Nephron progenitor cell (in vitro differentiated cells): ENCODE data around the gene STRADB.
A peak's percentile ranks its signal among the peaks of the same experiment; 100 is the strongest.
"Not testable (repeated sequence)": the region's sequence is repeated elsewhere in the genome, so short reads cannot be mapped to it uniquely, and the experiment has no call there.

Source experiments
- DNase-seq: peaks from one replicate; pipeline ENCODE4 v3.0.0; 2021
- H3K27ac Mint-ChIP-seq: 2 replicates; pipeline ENCODE4 v1.8.0; 2021; ENCODE audit warnings: mild to moderate bottlenecking, moderate library complexity, mixed read lengths
- H3K27me3 Mint-ChIP-seq: 2 replicates; pipeline ENCODE4 v1.8.0; 2021; ENCODE audit warnings: mild to moderate bottlenecking, low read depth, mixed read lengths; ENCODE audit not compliant: poor library complexity
- H3K36me3 Mint-ChIP-seq: 2 replicates; pipeline ENCODE4 v1.8.0; 2021; ENCODE audit warnings: low read depth, mixed read lengths
- H3K4me1 Mint-ChIP-seq: 2 replicates; pipeline ENCODE4 v1.8.0; 2021; ENCODE audit warnings: mixed read lengths
- H3K4me3 Mint-ChIP-seq: 2 replicates; pipeline ENCODE4 v1.8.0; 2021; ENCODE audit warnings: mild to moderate bottlenecking, moderate library complexity, mixed read lengths
- H3K9me3 Mint-ChIP-seq: 2 replicates; pipeline ENCODE4 v1.8.0; 2021; ENCODE audit warnings: mild to moderate bottlenecking, moderate library complexity, mixed read lengths
- TF ChIP-seq, protein P1 (sequence below): fragments of 200-600 bp; sonication (generic); IDR thresholded peaks from 2 replicates; pipeline ENCODE4 v1.5.0; 2021; ENCODE audit warnings: antibody characterized with exemption

Gene STRADB

DNA sequence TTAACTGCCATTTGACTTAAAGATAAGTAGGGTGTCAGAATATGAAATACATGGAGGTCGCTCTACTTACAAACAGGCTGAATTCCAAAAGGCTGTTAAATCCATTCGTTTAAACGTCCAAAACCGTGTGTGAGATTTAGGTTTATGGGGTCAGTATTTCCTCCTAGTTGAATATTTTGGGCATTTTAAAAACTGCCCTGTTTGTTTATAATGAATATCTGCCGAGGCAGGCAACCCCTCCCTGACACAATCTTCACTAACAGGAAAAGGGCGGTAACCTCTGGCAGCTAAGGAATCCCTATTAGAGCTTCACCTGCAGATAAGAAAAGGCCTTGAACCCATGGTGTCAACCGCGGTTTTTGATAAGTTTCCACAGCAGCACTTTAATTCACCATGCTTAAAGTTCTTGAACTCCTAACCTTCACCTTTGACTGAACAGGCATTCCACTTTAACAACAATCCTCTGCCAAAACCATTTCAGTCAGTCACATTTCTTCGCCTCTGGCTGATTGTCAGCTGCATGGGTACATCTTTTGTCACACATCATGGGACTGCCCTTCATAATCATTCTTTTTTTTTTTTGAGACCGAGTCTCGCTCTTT lies 18.0 kb upstream of the STRADB start:
- Mint-ChIP-seq H3K36me3 (peaks cover 31% of the 10 kb centered on the region), H3K9me3 (peaks cover 34% of the 10 kb centered on the region), H3K4me3 (no peak overlapping the region), H3K4me1 (peaks cover 6% of the 10 kb centered on the region), H3K27me3 (peaks cover 7% of the 10 kb centered on the region), H3K27ac (no peak overlapping the region)
- DNase-seq: no peak
- TF ChIP-seq, protein P1, sequence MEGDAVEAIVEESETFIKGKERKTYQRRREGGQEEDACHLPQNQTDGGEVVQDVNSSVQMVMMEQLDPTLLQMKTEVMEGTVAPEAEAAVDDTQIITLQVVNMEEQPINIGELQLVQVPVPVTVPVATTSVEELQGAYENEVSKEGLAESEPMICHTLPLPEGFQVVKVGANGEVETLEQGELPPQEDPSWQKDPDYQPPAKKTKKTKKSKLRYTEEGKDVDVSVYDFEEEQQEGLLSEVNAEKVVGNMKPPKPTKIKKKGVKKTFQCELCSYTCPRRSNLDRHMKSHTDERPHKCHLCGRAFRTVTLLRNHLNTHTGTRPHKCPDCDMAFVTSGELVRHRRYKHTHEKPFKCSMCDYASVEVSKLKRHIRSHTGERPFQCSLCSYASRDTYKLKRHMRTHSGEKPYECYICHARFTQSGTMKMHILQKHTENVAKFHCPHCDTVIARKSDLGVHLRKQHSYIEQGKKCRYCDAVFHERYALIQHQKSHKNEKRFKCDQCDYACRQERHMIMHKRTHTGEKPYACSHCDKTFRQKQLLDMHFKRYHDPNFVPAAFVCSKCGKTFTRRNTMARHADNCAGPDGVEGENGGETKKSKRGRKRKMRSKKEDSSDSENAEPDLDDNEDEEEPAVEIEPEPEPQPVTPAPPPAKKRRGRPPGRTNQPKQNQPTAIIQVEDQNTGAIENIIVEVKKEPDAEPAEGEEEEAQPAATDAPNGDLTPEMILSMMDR: no peak

DNA sequence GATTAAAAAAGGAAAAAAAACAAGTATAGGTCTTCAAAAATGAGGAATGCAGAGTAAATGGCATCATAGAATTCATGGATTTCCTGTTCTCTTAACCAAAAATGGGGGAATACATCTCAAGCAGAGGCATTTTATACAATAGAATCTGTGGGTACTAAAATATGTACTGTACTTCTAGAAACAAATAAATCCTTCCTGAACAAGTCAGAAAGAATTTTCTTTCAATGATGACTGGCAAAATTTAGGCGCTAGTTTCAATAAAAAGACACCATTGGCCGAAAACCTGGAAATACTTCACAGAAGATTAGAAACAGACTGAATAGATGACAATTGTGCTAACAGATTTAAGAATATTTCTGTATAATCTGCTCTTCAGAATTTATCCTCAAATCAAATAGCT lies 15.4 kb upstream of the STRADB start:
- H3K4me3 Mint-ChIP-seq: no peak overlapping the region
- H3K27ac Mint-ChIP-seq: no peak overlapping the region
- peaks cover 9% of the 10 kb centered on the region for H3K9me3 Mint-ChIP-seq
- DNase-seq: no peak
- no peaks in the 10 kb centered on the region for H3K27me3 Mint-ChIP-seq
- peaks cover 6% of the 10 kb centered on the region for H3K4me1 Mint-ChIP-seq
- TF ChIP-seq, protein P1: no peak
- H3K36me3 Mint-ChIP-seq: peaks cover 11% of the 10 kb centered on the region

DNA sequence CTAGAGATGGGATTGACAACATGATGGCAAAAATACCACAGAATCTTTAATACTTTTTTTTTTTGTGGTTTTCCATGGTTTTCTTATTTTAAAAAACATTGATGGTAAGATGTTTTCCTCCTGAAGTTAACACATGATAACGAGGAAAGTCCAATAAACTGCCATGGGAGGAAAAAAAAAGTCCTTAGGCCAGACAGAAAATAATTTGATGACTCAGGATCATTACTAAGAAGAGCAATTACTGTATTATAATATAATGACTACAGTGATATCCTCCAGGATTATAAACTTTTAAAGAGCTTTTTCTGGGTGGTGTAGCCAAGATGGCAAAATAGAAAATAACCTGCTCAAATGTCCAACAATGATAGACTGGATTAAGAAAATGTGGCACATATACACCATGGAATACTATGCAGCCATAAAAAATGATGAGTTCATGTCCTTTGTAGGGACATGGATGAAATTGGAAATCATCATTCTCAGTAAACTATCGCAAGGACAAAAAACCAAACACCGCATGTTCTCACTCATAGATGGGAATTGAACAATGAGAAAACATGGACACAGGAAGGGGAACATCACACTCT lies 12.1 kb upstream of the STRADB start:
- DNase-seq, H3K4me3 Mint-ChIP-seq, H3K27ac Mint-ChIP-seq, H3K27me3 Mint-ChIP-seq, H3K36me3 Mint-ChIP-seq, H3K4me1 Mint-ChIP-seq, H3K9me3 Mint-ChIP-seq: not testable (repeated sequence)

- TF ChIP-seq, protein P1: no peak
- Mint-ChIP-seq H3K36me3 (no peaks in the 10 kb centered on the region), H3K4me3 (no peak overlapping the region), H3K27me3 (no peaks in the 10 kb centered on the region), H3K27ac (no peak overlapping the region), H3K4me1 (peaks cover 6% of the 10 kb centered on the region), H3K9me3 (no peaks in the 10 kb centered on the region)
- DNase-seq: no peak
Observed at GRCh38 chr2:201440182-201440581, 11.4 kb upstream of the STRADB start.

DNA sequence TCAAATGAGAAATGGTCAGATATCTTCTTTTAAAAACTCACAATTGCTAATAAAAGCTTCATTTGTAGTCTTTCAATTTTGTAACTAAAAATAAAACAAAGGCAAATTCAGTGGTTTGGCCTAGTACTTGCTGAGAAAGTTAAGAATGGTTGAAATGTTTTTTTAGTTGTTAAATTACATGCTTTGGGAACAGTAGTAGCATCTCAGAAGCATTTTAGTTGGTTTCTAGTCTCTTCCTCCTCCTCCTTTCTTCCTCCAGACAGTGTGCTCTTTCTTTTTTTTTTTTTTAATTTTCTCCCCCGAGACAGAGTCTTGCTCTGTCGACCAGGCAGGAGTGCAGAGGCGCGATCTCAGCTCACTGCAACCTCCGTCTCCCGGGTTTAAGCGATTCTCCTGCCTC lies 10.1 kb upstream of the STRADB start:
- no peaks in the 10 kb centered on the region for H3K36me3 Mint-ChIP-seq
- H3K27ac Mint-ChIP-seq: peak overlapping the region; percentile 6
- no peak overlapping the region for H3K4me3 Mint-ChIP-seq
- TF ChIP-seq, protein P1: no peak
- H3K27me3 Mint-ChIP-seq: no peaks in the 10 kb centered on the region
- no peak for DNase-seq
- peaks cover 6% of the 10 kb centered on the region for H3K4me1 Mint-ChIP-seq
- no peaks in the 10 kb centered on the region for H3K9me3 Mint-ChIP-seq

DNA sequence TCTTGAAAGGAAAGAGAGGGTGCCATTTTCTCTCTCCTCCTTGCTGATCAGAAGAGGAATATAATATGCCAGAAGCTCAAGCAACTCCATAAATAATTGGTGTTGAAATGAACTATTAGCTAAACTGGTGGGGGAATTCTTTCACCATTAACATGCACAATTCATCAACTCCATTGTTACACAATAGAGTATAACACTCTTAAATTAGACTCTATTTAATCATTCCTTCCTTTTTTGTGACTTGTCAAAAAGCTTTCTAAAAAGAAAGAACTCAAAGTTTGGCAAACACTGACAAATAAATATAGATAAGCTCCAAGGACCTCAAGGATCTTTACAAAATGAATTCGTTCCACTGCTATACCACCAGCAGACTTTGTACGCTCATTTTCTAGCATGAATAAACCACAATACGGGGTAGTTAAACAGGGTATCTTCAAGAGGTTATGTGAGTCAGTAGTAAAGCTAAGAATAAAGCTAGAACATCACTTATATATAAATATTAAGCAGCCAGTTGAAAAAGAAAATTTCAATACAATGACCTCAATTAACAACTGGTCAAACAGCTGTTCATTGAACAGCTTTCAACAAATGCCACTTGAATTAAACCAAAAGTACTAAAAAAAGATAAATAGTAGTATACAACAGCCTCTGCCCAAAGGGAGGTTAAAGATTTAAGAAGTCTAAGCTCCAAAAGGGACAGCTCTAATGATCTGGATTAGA lies 6.6 kb upstream of the STRADB start:
- no peaks in the 10 kb centered on the region for H3K27me3 Mint-ChIP-seq
- H3K36me3 Mint-ChIP-seq: peaks cover 4% of the 10 kb centered on the region
- peaks cover 4% of the 10 kb centered on the region for H3K4me1 Mint-ChIP-seq
- DNase-seq: no peak
- H3K9me3 Mint-ChIP-seq: no peaks in the 10 kb centered on the region
- H3K4me3 Mint-ChIP-seq: no peak overlapping the region
- TF ChIP-seq, protein P1: no peak
- no peak overlapping the region for H3K27ac Mint-ChIP-seq
